NCI-H2029 (cell line): ENCODE results near the gene CDK14.

Experiments
- DNase-seq: peaks from one replicate; lab custom pipeline; 2025; lab: John Stamatoyannopoulos, UW

Gene CDK14

GRCh38 chr7:91005024-91005423, 408.9 kb downstream of the CDK14 start:
- DNase-seq: no peak

GRCh38 chr7:91005841-91006240, 409.7 kb downstream of the CDK14 start:
- no peak for DNase-seq

GRCh38 chr7:91007371-91007770, 411.2 kb downstream of the CDK14 start:
- DNase-seq: no peak

- no peak for DNase-seq
Observed at GRCh38 chr7:91013078-91013477, 417.0 kb downstream of the CDK14 start.

GRCh38 chr7:91019686-91020385, 423.7 kb downstream of the CDK14 start:
- no peak for DNase-seq

GRCh38 chr7:91020636-91021385, 424.7 kb downstream of the CDK14 start:
- DNase-seq: no peak

GRCh38 chr7:91021956-91022355, 425.8 kb downstream of the CDK14 start:
- DNase-seq: no peak

GRCh38 chr7:91025906-91026390, 429.8 kb downstream of the CDK14 start:
- no peak for DNase-seq

- DNase-seq: no peak
Observed at GRCh38 chr7:91029688-91030087, 433.6 kb downstream of the CDK14 start.

- DNase-seq: no peak
Observed at GRCh38 chr7:91030680-91031380, 434.7 kb downstream of the CDK14 start.

GRCh38 chr7:91031757-91032156, 435.6 kb downstream of the CDK14 start:
- no peak for DNase-seq

GRCh38 chr7:91033574-91033973, 437.5 kb downstream of the CDK14 start:
- no peak for DNase-seq

- DNase-seq: peak; percentile 85
Observed at GRCh38 chr7:91034459-91035368, 438.6 kb downstream of the CDK14 start.

- no peak for DNase-seq
Observed at GRCh38 chr7:91039033-91039432, 442.9 kb downstream of the CDK14 start.

GRCh38 chr7:91041141-91041540, 445.0 kb downstream of the CDK14 start:
- DNase-seq: no peak

GRCh38 chr7:91041901-91042484, 445.9 kb downstream of the CDK14 start:
- DNase-seq: no peak

- no peak for DNase-seq
Observed at GRCh38 chr7:91043186-91043585, 447.1 kb downstream of the CDK14 start.

- no peak for DNase-seq
Observed at GRCh38 chr7:91043924-91044645, 448.0 kb downstream of the CDK14 start.

- DNase-seq: no peak
Observed at GRCh38 chr7:91045606-91046005, 449.5 kb downstream of the CDK14 start.

GRCh38 chr7:91046322-91047089, 450.4 kb downstream of the CDK14 start:
- DNase-seq: no peak
